GM18907 (cell line): ENCODE data around the gene EFL1.

ENCODE experiments used
- ATAC-seq: cut with Tn5 transposase; IDR thresholded peaks from one replicate; pipeline ENCODE4 v1.9.1; 2021; ENCODE audit warnings: mild to moderate bottlenecking, moderate library complexity; ENCODE audit not compliant: unreplicated experiment

EFL1 gene

GRCh38 chr15:82086243-82086995 is 176.1 kb downstream of the EFL1 start:
- no peak for ATAC-seq

- no peak for ATAC-seq
These were observed 180.4 kb downstream of the EFL1 start for GRCh38 chr15:82081914-82082762.

GRCh38 chr15:82080774-82081173 is 181.8 kb downstream of the EFL1 start:
- no peak for ATAC-seq
